ENCODE measurements around the gene SLC11A1. TPM values are rescaled to one million over a fixed set of nuclear protein-coding genes. Genes with fewer than 3 reads are reported as not detected.
A peak's percentile ranks its signal among the peaks of the same experiment; 100 is the strongest.

Gene SLC11A1
- total and polyA plus RNA-seq, 3 donors from 2014 or later, result 2.8 to 32.3 (median 12.7) TPM

GRCh38 chr2:218402491-218402901 lies 20.4 kb downstream of the SLC11A1 start:
- H3K4me3 ChIP-seq, result no peak overlapping the region

GRCh38 chr2:218402911-218403411 lies 20.9 kb downstream of the SLC11A1 start:
- no peak overlapping the region for H3K27ac ChIP-seq
- no peak overlapping the region for H3K4me3 ChIP-seq
- intact Hi-C loops (cut with DNase I; ENCODE audit: low total_unique reads), result loop anchor here (10.0 kb wide), 1 partner anchor 152 kb away; no protein-coding TSS in a partner anchor
- peaks cover 40% of the 10 kb centered on the region for H3K4me1 ChIP-seq
- no peak for DNase-seq
- no peaks in the 10 kb centered on the region for H3K27me3 ChIP-seq
- no peaks in the 10 kb centered on the region for H3K9me3 ChIP-seq
- 47 to 83% methylated on average over 9 to 26 of the region's 26 CpGs for WGBS, 2 donors
- H3K36me3 ChIP-seq (ENCODE audit: low read depth, missing control alignments), result no peaks in the 10 kb centered on the region
- no peak for TF ChIP-seq CTCF (IDR thresholded peaks at IDR 0.05)
- TF ChIP-seq POLR2A (IDR thresholded peaks at IDR 0.05), result no peak

More at GRCh38 chr2:218402491-218402901, 20.4 kb downstream of the SLC11A1 start:
- 59 to 70% methylated on average over 8 of the region's 8 CpGs for WGBS, 2 donors
- H3K36me3 ChIP-seq (ENCODE audit: low read depth, missing control alignments), result no peaks in the 10 kb centered on the region
- H3K27ac ChIP-seq, result peak overlapping the region in 1 of 2 donors; percentile 99
- intact Hi-C loops (cut with DNase I; ENCODE audit: low total_unique reads), result loop anchor here (10.0 kb wide), 1 partner anchor 152 kb away; no protein-coding TSS in a partner anchor
- H3K27me3 ChIP-seq, result no peaks in the 10 kb centered on the region
- TF ChIP-seq CTCF (IDR thresholded peaks at IDR 0.05), result no peak
- no peak for TF ChIP-seq POLR2A (IDR thresholded peaks at IDR 0.05)
- H3K4me1 ChIP-seq, result peaks cover 40% of the 10 kb centered on the region
- H3K9me3 ChIP-seq, result no peaks in the 10 kb centered on the region
- DNase-seq, result no peak

GRCh38 chr2:218403810-218404209 lies 21.7 kb downstream of the SLC11A1 start:
- TF ChIP-seq CTCF (IDR thresholded peaks at IDR 0.05) (no peak), POLR2A (IDR thresholded peaks at IDR 0.05) (no peak)
- H3K27me3 ChIP-seq, result no peaks in the 10 kb centered on the region
- DNase-seq, result no peak
- no peaks in the 10 kb centered on the region for H3K36me3 ChIP-seq (ENCODE audit: low read depth, missing control alignments)
- no peak overlapping the region for H3K4me3 ChIP-seq
- intact Hi-C loops (cut with DNase I; ENCODE audit: low total_unique reads), result loop anchor here (10.0 kb wide), 1 partner anchor 151 kb away; no protein-coding TSS in a partner anchor
- 72 to 81% methylated on average over 7 of the region's 7 CpGs for WGBS, 2 donors
- no peak overlapping the region for H3K27ac ChIP-seq
- H3K4me1 ChIP-seq, result peaks cover 37% of the 10 kb centered on the region
- H3K9me3 ChIP-seq, result no peaks in the 10 kb centered on the region

GRCh38 chr2:218404351-218405085 lies 22.4 kb downstream of the SLC11A1 start:
- intact Hi-C loops (cut with DNase I; ENCODE audit: low total_unique reads), result loop anchor here (10.0 kb wide), 1 partner anchor 150 kb away; no protein-coding TSS in a partner anchor
- Histone ChIP-seq H3K4me3 (no peak overlapping the region), H3K4me1 (peaks cover 37% of the 10 kb centered on the region), H3K27ac (peak overlapping the region; percentile 10 to 90), H3K36me3 (ENCODE audit: low read depth, missing control alignments) (no peaks in the 10 kb centered on the region), H3K9me3 (no peaks in the 10 kb centered on the region), H3K27me3 (no peaks in the 10 kb centered on the region)
- TF ChIP-seq POLR2A (IDR thresholded peaks at IDR 0.05), result no peak
- TF ChIP-seq CTCF (IDR thresholded peaks at IDR 0.05), result no peak
- no peak for DNase-seq
- WGBS, 2 donors, result 61 to 65% methylated on average over 10 to 16 of the region's 16 CpGs
